Measurements from ENCODE around the gene SNX11.

The SNX11 gene

GRCh38 chr17:48129981-48130380 is 22.4 kb downstream of the SNX11 start:
- no peaks in the 10 kb centered on the region for H3K9me3 Mint-ChIP-seq
- peaks cover 52% of the 10 kb centered on the region for H3K4me1 Mint-ChIP-seq
- H3K27ac Mint-ChIP-seq, result peak overlapping the region; percentile 11
- no peak for DNase-seq
- peaks cover 3% of the 10 kb centered on the region for H3K27me3 Mint-ChIP-seq (ENCODE audit: low read depth, poor library complexity)
- peaks cover 6% of the 10 kb centered on the region for H3K36me3 Mint-ChIP-seq (ENCODE audit: low read depth)
- TF ChIP-seq CTCF (IDR thresholded peaks at IDR 0.05), result no peak
- H3K4me3 Mint-ChIP-seq, result no peak overlapping the region

GRCh38 chr17:48131216-48131824 is 23.8 kb downstream of the SNX11 start:
- peak overlapping the region; percentile 55 for H3K27ac Mint-ChIP-seq
- no peaks in the 10 kb centered on the region for H3K36me3 Mint-ChIP-seq (ENCODE audit: low read depth)
- peak; percentile 82 for TF ChIP-seq CTCF (IDR thresholded peaks at IDR 0.05)
- peaks cover 39% of the 10 kb centered on the region for H3K4me1 Mint-ChIP-seq
- H3K9me3 Mint-ChIP-seq, result no peaks in the 10 kb centered on the region
- H3K27me3 Mint-ChIP-seq (ENCODE audit: low read depth, poor library complexity), result peaks cover 3% of the 10 kb centered on the region
- DNase-seq, result peak; percentile 68
- no peak overlapping the region for H3K4me3 Mint-ChIP-seq

- Mint-ChIP-seq H3K4me1 (peaks cover 32% of the 10 kb centered on the region), H3K9me3 (no peaks in the 10 kb centered on the region), H3K4me3 (no peak overlapping the region), H3K27ac (no peak overlapping the region), H3K27me3 (ENCODE audit: low read depth, poor library complexity) (peaks cover 3% of the 10 kb centered on the region), H3K36me3 (ENCODE audit: low read depth) (no peaks in the 10 kb centered on the region)
- no peak for DNase-seq
- TF ChIP-seq CTCF (IDR thresholded peaks at IDR 0.05), result no peak
These were observed 24.8 kb downstream of the SNX11 start for GRCh38 chr17:48132385-48132784.

- H3K4me1 Mint-ChIP-seq, result peaks cover 25% of the 10 kb centered on the region
- no peak overlapping the region for H3K27ac Mint-ChIP-seq
- H3K27me3 Mint-ChIP-seq (ENCODE audit: low read depth, poor library complexity), result peaks cover 12% of the 10 kb centered on the region
- no peaks in the 10 kb centered on the region for H3K9me3 Mint-ChIP-seq
- TF ChIP-seq CTCF (IDR thresholded peaks at IDR 0.05), result no peak
- H3K36me3 Mint-ChIP-seq (ENCODE audit: low read depth), result no peaks in the 10 kb centered on the region
- no peak for DNase-seq
- no peak overlapping the region for H3K4me3 Mint-ChIP-seq
These were observed 27.4 kb downstream of the SNX11 start for GRCh38 chr17:48134912-48135480.

- no peak overlapping the region for H3K27ac Mint-ChIP-seq
- H3K36me3 Mint-ChIP-seq (ENCODE audit: low read depth), result no peaks in the 10 kb centered on the region
- DNase-seq, result no peak
- H3K4me3 Mint-ChIP-seq, result no peak overlapping the region
- H3K9me3 Mint-ChIP-seq, result no peaks in the 10 kb centered on the region
- H3K4me1 Mint-ChIP-seq, result peaks cover 12% of the 10 kb centered on the region
- H3K27me3 Mint-ChIP-seq (ENCODE audit: low read depth, poor library complexity), result peaks cover 8% of the 10 kb centered on the region
- no peak for TF ChIP-seq CTCF (IDR thresholded peaks at IDR 0.05)
These were observed 30.1 kb downstream of the SNX11 start for GRCh38 chr17:48137656-48138055.

- Mint-ChIP-seq H3K4me3 (no peak overlapping the region), H3K4me1 (peaks cover 27% of the 10 kb centered on the region), H3K27ac (no peak overlapping the region), H3K27me3 (ENCODE audit: low read depth, poor library complexity) (peaks cover 8% of the 10 kb centered on the region), H3K9me3 (no peaks in the 10 kb centered on the region), H3K36me3 (ENCODE audit: low read depth) (no peaks in the 10 kb centered on the region)
- no peak for DNase-seq
- TF ChIP-seq CTCF (IDR thresholded peaks at IDR 0.05), result no peak
These were observed 32.4 kb downstream of the SNX11 start for GRCh38 chr17:48139944-48140343.
